SK-N-MC (cell line): ENCODE data around the gene SHISA8.
"Not testable (repeated sequence)": the region's sequence is repeated elsewhere in the genome, so short reads cannot be mapped to it uniquely, and the experiment has no call there.

ENCODE experiments used
- DNase-seq: peaks from one replicate; pipeline ENCODE4 v3.0.0-alpha.2; 2011; ENCODE audit warnings: low read depth, low spot score
- H3K27ac ChIP-seq: fragments of 200-600 bp; sonication (generic); 2 replicates; pipeline ENCODE4 v1.5.1; 2016; ENCODE audit warnings: mixed run types
- H3K36me3 ChIP-seq: fragments of 200-600 bp; sonication (generic); 2 replicates; pipeline ENCODE4 v1.6.1; 2017; ENCODE audit warnings: antibody characterized with exemption, low read length, mixed read lengths; ENCODE audit not compliant: insufficient read depth
- H3K4me3 ChIP-seq: fragments of 200-600 bp; sonication (generic); 2 replicates; pipeline ENCODE4 v1.5.1; 2016
- H3K9ac ChIP-seq: fragments of 200-600 bp; sonication (generic); 2 replicates; pipeline ENCODE4 v1.8.0; 2017; ENCODE audit warnings: mixed run types, mixed read lengths; ENCODE audit not compliant: insufficient read length
- H3K9me3 ChIP-seq: fragments of 200-600 bp; sonication (generic); 2 replicates; pipeline ENCODE4 v1.6.1; 2017; ENCODE audit warnings: low read depth, mild to moderate bottlenecking, antibody characterized with exemption, low read length, moderate library complexity, mixed read lengths
- EZH2 ChIP-seq: fragments of 200-600 bp; sonication (generic); IDR thresholded peaks from one replicate; pipeline ENCODE4 v1.6.1; 2017; ENCODE audit warnings: antibody characterized with exemption
- FOXP2 ChIP-seq: optimal IDR thresholded peaks from 2 replicates; pipeline ENCODE3; 2011; ENCODE audit warnings: mild to moderate bottlenecking, moderate library complexity; ENCODE audit not compliant: insufficient read depth; ENCODE audit errors: extremely low read length, control extremely low read depth
- POLR2AphosphoS5 ChIP-seq: IDR thresholded peaks from 2 replicates; pipeline ENCODE4 v1.6.1; 2012; ENCODE audit warnings: mild to moderate bottlenecking, low read depth, low read length, borderline replicate concordance

The SHISA8 gene

GRCh38 chr22:41876675-41877074 is 38.2 kb downstream of the SHISA8 start:
- Histone ChIP-seq H3K9me3 (no peaks in the 10 kb centered on the region), H3K4me3 (no peak overlapping the region), H3K9ac (no peak overlapping the region), H3K27ac (no peak overlapping the region), H3K36me3 (peaks cover 96% of the 10 kb centered on the region)
- no peak for DNase-seq
- TF ChIP-seq FOXP2 (no peak), EZH2 (no peak), POLR2AphosphoS5 (no peak)

- no peak overlapping the region for H3K9ac ChIP-seq
- DNase-seq = no peak
- peaks cover 96% of the 10 kb centered on the region for H3K36me3 ChIP-seq
- TF ChIP-seq EZH2 (no peak), POLR2AphosphoS5 (no peak)
- no peak overlapping the region for H3K4me3 ChIP-seq
- H3K27ac ChIP-seq = 0 out of 2 replicates have a peak overlapping the region, but pooled peaks have one; percentile 1
- H3K9me3 ChIP-seq = no peaks in the 10 kb centered on the region
These were observed 38.6 kb downstream of the SHISA8 start for GRCh38 chr22:41876275-41876674.

GRCh38 chr22:41875531-41876270 is 39.2 kb downstream of the SHISA8 start:
- H3K9ac ChIP-seq = no peak overlapping the region
- TF ChIP-seq POLR2AphosphoS5 (no peak), FOXP2 (no peak), EZH2 (no peak)
- 0 out of 2 replicates have a peak overlapping the region, but pooled peaks have one; percentile 11 for H3K27ac ChIP-seq
- peaks cover 96% of the 10 kb centered on the region for H3K36me3 ChIP-seq
- DNase-seq = no peak
- no peak overlapping the region for H3K4me3 ChIP-seq
- H3K9me3 ChIP-seq = no peaks in the 10 kb centered on the region

DNA sequence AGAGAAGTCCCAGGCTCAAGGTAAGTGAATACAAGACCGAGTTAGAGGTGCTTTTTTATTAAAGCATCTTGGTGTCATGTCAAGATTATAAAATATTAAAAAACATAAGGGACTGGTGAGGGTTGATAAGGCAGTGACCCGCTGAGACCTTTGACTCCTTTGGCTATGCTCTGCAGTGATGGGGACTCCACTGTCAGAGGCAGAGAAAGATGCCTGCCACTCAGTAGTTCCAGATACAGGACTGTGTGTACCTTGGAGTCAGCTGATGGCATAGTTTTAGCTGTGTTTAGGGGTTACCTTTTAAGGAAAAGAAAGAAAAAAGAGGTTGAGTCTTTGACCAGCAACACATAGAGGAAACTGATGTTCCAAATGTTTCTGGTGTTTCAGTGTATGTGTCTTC is 40.8 kb downstream of the SHISA8 start:
- DNase-seq = no peak
- no peaks in the 10 kb centered on the region for H3K9me3 ChIP-seq
- H3K36me3 ChIP-seq = peaks cover 94% of the 10 kb centered on the region
- TF ChIP-seq POLR2AphosphoS5 (no peak), FOXP2 (no peak), EZH2 (no peak)
- peak overlapping the region; percentile 9; the same call in 1 of the 2 replicates for H3K27ac ChIP-seq
- H3K9ac ChIP-seq = no peak overlapping the region
- H3K4me3 ChIP-seq = no peak overlapping the region

GRCh38 chr22:41873391-41873790 is 41.5 kb downstream of the SHISA8 start:
- Histone ChIP-seq H3K4me3 (no peak overlapping the region), H3K36me3 (peaks cover 94% of the 10 kb centered on the region), H3K27ac (no peak overlapping the region), H3K9ac (no peak overlapping the region), H3K9me3 (no peaks in the 10 kb centered on the region)
- DNase-seq = no peak
- TF ChIP-seq FOXP2 (no peak), EZH2 (no peak), POLR2AphosphoS5 (no peak)

DNA sequence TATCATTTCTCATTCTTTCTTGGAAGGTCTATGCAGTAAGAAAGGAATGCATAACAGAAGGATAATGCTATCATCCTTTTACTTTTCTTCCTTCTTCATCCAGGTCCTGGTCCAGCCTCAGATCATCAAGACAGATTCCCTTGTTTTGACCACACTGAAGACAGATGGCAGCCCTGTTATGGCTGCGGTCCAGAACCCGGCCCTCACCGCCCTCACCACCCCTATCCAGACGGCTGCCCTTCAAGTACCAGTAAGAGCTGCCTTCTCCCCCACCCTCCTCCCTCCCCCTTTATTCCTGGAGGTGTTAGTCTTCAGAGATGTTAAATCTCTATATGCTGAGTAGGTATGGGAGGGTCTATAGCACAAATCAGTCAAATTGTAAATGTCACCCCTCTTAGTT is 44.1 kb downstream of the SHISA8 start:
- H3K4me3 ChIP-seq = no peak overlapping the region
- H3K27ac ChIP-seq = no peak overlapping the region
- H3K9me3 ChIP-seq = no peaks in the 10 kb centered on the region
- no peak overlapping the region for H3K9ac ChIP-seq
- TF ChIP-seq EZH2 = no peak
- TF ChIP-seq POLR2AphosphoS5 = no peak
- TF ChIP-seq FOXP2 = no peak
- H3K36me3 ChIP-seq = peaks cover 92% of the 10 kb centered on the region
- no peak for DNase-seq

GRCh38 chr22:41870081-41870480 is 44.8 kb downstream of the SHISA8 start:
- not testable (repeated sequence) for H3K27ac ChIP-seq, H3K9me3 ChIP-seq, H3K9ac ChIP-seq, DNase-seq, H3K4me3 ChIP-seq
- H3K36me3 ChIP-seq = peaks cover 91% of the 10 kb centered on the region

DNA sequence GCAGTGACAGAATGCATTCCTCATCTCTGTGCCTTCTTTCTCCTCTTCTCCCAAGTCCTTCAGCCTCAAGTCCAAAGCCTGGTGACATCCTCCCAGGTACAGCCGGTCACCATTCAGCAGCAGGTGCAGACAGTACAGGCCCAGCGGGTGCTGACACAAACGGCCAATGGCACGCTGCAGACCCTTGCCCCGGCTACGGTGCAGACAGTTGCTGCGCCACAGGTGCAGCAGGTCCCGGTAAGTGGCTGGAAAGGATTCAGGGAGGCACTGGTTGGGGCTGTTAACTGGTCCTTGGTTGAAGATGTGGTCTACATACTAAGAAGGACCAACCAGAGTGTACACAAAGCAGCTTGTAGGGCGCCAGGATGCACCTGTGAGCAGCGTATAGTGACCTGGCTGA is 46.3 kb downstream of the SHISA8 start:
- Histone ChIP-seq H3K36me3 (peaks cover 76% of the 10 kb centered on the region), H3K27ac (no peak overlapping the region), H3K9ac (no peak overlapping the region), H3K9me3 (no peaks in the 10 kb centered on the region), H3K4me3 (no peak overlapping the region)
- DNase-seq = no peak
- TF ChIP-seq EZH2 (no peak), FOXP2 (no peak), POLR2AphosphoS5 (no peak)

- TF ChIP-seq POLR2AphosphoS5 (no peak), FOXP2 (no peak), EZH2 (no peak)
- Histone ChIP-seq H3K36me3 (peaks cover 37% of the 10 kb centered on the region), H3K9ac (no peak overlapping the region), H3K27ac (no peak overlapping the region), H3K4me3 (no peak overlapping the region), H3K9me3 (no peaks in the 10 kb centered on the region)
- DNase-seq = no peak
These were observed 51.4 kb downstream of the SHISA8 start for GRCh38 chr22:41863472-41863871.
